ENCODE data around the gene TUBGCP2.
A peak's percentile ranks its signal among the peaks of the same experiment; 100 is the strongest.

Gene TUBGCP2

GRCh38 chr10:133335246-133336117 lies 26.8 kb upstream of the TUBGCP2 start (continued):
- no peak for TF ChIP-seq ZNF404 (tag by site-specific recombination; IDR thresholded peaks at IDR 0.05)
- TF ChIP-seq ZNF785 (tag by site-specific recombination; IDR thresholded peaks at IDR 0.05): no peak
- TF ChIP-seq ZNF830 (tag by site-specific recombination; IDR thresholded peaks at IDR 0.05; ENCODE audit: low read depth): no peak
- TF ChIP-seq BCL6B (tag by site-specific recombination; IDR thresholded peaks at IDR 0.05): no peak
- TF ChIP-seq ZSCAN18 (tag by site-specific recombination; IDR thresholded peaks at IDR 0.05): no peak
- no peak for TF ChIP-seq TCF7L2 (IDR thresholded peaks at IDR 0.05; ENCODE audit: borderline replicate concordance, low read depth, low read length)
- TF ChIP-seq GFI1B (tag by site-specific recombination; IDR thresholded peaks at IDR 0.05): no peak
- no peak for TF ChIP-seq ZNF292 (tag by site-specific recombination; IDR thresholded peaks at IDR 0.05; ENCODE audit: borderline replicate concordance, low read depth)
- TF ChIP-seq FEZF1 (tag by site-specific recombination; IDR thresholded peaks at IDR 0.05): no peak
- no peak for TF ChIP-seq ZNF37A (tag by site-specific recombination; IDR thresholded peaks at IDR 0.05)
- no peak for TF ChIP-seq ZNF621 (tag by site-specific recombination; IDR thresholded peaks at IDR 0.05)
- no peak for TF ChIP-seq ZNF18 (tag by site-specific recombination; IDR thresholded peaks at IDR 0.05)
- TF ChIP-seq ZNF2 (tag by site-specific recombination; IDR thresholded peaks at IDR 0.05): no peak
- TF ChIP-seq ZNF768 (tag by site-specific recombination; IDR thresholded peaks at IDR 0.05): no peak
- TF ChIP-seq ZNF473 (tag by site-specific recombination; IDR thresholded peaks at IDR 0.05): no peak
- TF ChIP-seq ZNF132 (tag by site-specific recombination; IDR thresholded peaks at IDR 0.05; ENCODE audit: borderline replicate concordance): no peak
- no peak for TF ChIP-seq ZNF707 (tag by site-specific recombination; IDR thresholded peaks at IDR 0.05)
- no peak for TF ChIP-seq ZNF747 (tag by site-specific recombination; IDR thresholded peaks at IDR 0.05)
- no peak; the same call in 1 of the 2 replicates for TF ChIP-seq ZNF677 (tag by site-specific recombination; IDR thresholded peaks at IDR 0.05)
- TF ChIP-seq ZNF26 (tag by site-specific recombination; IDR thresholded peaks at IDR 0.05): no peak
- peak; percentile 13; the same call in 1 of the 2 replicates for TF ChIP-seq KLF9 (tag by site-specific recombination; IDR thresholded peaks at IDR 0.05; ENCODE audit: low read depth)
- no peak for TF ChIP-seq ZNF24 (tag by site-specific recombination; IDR thresholded peaks at IDR 0.05)
- no peak for TF ChIP-seq ZNF174 (tag by site-specific recombination; IDR thresholded peaks at IDR 0.05)
- TF ChIP-seq ZNF449 (tag by site-specific recombination; IDR thresholded peaks at IDR 0.05): no peak
- no peak for TF ChIP-seq ZNF670 (tag by site-specific recombination; IDR thresholded peaks at IDR 0.05; ENCODE audit: low read depth)
- no peak for TF ChIP-seq HOXC10 (CRISPR knock-in tag; IDR thresholded peaks at IDR 0.05)
- no peak for TF ChIP-seq REPIN1 (tag by site-specific recombination; IDR thresholded peaks at IDR 0.05; ENCODE audit: low read depth)
- no peak for TF ChIP-seq PRDM4 (tag by site-specific recombination; IDR thresholded peaks at IDR 0.05)
- no peak for TF ChIP-seq YY2 (tag by site-specific recombination; IDR thresholded peaks at IDR 0.05)
- no peak for TF ChIP-seq ZNF112 (tag by site-specific recombination; IDR thresholded peaks at IDR 0.05)
- TF ChIP-seq ZNF600 (tag by site-specific recombination; IDR thresholded peaks at IDR 0.05): no peak

Data from HEK293 (cell line).